ENCODE results near the gene CLDN14. TPM values are rescaled to one million over a fixed set of nuclear protein-coding genes. Genes with fewer than 3 reads are reported as not detected.

The CLDN14 gene
- total RNA-seq, 1 experiment from 2014 or later, result not detected

GRCh38 chr21:36471254-36471723, 8.6 kb downstream of the CLDN14 start:
- DNase-seq (ENCODE audit: low read depth), result peak; percentile 28

GRCh38 chr21:36470294-36470693, 9.6 kb downstream of the CLDN14 start:
- DNase-seq (ENCODE audit: low read depth), result no peak

DNA sequence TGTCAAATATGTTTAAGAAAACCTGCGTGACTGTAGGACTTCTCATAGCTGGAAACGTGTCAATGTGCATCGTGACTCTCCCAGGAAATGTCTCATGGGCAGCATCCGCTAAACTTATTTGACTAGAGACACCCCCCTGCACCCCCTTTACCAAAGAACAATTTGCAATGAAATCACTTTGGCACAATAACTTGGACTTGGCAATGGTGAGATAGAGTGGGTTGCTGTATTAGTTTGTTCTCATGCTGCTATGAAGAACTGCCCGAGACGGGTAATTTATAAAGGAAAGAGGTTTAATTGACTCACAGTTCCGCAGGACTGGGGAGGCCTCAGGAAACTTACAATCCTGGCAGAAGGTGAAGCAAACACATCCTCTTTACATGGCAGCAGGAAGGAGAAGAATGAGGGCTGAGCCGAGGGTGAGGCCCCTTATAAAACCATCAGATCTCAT, 13.8 kb downstream of the CLDN14 start:
- DNase-seq (ENCODE audit: low read depth), result no peak

DNA sequence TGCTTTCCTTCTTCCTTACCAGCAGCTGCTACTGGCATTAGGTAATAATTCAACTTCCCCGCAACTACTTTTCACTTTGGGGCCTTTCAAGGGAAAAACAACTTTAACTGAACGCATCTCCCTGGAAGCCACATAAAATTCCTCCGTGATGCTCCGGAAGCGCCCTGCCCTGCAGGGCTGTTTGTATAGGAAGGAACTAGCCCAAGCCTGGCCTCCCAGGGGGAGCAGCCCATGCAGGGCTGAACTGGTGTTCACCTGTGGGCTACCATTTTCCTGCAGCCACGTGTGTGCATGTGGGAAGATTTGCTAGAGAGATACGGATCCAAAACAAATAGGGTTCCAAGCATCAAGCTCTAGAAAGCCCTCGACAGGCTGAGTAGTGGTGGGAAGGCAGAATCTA, 14.4 kb downstream of the CLDN14 start:
- DNase-seq (ENCODE audit: low read depth), result no peak

DNA sequence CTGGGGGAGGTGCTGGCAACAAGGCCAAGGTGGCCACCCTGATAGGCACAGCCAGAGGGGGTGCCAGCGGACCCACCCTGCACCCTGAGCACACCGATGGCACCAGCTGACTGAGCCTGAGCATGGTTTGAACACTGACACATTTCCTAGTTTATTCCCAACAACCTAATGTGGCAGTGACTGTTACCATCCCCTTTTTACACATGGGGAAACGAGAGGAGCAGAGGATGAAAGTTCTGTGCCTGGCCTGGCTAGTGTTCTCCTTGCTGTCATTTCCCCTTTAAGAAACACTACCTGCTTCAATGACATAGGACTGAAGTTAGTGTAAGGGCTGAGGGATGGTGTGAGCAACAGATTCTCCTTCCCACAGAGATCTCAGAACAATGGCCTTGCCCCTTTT, 15.3 kb downstream of the CLDN14 start:
- DNase-seq (ENCODE audit: low read depth), result no peak

DNA sequence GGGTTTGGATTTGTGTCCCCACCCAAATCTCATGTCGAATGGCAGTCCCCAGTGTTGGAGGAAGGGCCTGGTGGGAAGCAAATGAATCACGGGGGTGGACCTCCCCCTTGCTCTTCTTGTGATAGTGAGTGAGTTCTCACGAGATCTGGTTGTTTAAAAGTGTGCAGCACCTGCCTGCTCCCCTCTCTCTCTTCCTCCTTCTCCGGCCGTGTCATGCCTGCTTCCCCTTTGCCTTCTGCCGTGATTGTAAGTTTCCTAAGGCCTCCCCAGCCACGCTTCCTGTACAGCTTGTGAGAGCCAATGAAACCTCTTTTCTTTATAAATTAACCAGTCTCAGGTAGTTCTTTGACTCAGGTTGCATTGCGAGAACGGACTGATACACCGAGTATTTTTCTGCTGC, 15.9 kb downstream of the CLDN14 start:
- DNase-seq (ENCODE audit: low read depth), result no peak

- DNase-seq (ENCODE audit: low read depth), result no peak
These were observed 16.7 kb downstream of the CLDN14 start for GRCh38 chr21:36463204-36463603.

DNA sequence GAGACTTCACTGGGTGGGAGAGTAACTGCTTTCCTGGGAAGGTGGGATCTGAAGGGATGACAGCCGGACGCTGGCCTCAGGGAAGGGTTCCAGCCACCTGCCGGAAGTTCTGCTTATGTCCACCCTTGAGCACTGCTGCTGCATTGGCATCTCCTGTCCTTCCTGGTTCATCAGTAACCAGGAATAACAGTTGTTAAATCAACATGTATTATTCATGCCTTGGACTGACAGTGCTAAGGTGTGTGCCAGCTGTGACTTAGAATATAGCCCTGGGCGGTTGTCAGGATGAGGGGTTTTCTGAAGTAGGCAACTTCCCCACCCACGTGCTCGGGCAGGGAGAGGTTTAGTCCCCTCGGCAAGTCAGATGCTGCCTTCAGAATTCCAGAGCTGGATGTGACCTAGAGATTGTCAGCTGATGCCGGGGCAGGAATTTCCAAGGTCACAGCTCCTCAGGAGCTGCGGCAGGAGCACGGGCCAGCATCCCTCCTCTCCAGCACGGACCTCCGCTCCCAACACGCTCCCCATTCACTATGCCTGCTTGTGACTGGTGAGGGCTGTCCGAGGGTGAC, 17.9 kb downstream of the CLDN14 start:
- no peak for DNase-seq (ENCODE audit: low read depth)

DNA sequence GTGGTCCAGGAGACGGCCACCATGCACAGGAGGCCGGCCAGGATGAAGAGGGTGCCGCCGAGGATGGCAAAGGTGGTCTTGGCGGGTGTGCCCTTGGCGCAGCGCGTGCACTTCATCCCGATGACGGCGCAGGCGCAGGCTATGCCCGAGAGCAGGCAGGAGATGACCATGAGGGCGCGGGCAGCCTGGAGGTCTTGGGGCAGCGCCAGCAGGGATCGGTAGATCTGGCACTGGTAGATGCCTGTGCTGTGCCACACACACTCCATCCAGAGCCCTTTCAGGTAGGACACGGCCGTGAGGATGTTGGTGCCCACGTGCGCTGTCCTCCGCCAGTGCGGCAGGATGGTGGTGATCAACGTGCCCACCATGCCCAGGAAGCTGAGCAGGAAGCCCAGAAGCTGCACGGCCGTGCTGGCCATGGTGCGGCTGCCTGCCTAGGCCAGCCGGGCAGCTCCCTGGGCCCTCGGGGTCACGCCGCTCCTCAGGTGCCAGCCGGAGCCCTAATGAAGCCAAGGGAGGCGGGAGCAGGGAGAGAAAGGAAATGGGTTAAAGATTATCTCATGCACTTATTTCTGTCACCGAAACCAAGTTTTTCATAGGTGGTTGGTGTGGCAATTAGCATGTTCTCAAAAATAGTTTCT, 18.5 kb downstream of the CLDN14 start:
- DNase-seq (ENCODE audit: low read depth), result no peak

DNA sequence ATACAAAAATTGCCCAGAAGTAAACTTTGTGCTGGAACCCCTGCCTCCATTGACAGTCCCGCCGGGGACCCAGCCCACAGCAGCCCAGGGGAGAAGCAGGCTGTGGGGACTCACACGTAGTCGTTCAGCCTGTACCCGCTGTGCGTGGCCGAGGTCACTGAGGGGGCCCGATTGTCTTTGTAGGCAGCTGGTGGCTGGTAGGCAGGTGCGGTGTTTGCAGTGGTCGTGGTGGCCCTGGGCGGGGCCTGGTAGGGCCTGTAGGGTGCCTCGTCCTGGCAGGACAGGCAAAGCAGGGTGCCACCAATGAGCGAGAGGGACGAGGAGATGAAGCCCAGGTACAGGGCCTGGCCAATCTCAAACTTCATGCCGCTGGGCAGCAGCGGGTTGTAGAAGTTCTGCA, 19.1 kb downstream of the CLDN14 start:
- DNase-seq (ENCODE audit: low read depth), result no peak

GRCh38 chr21:36459098-36459497, 20.8 kb downstream of the CLDN14 start:
- no peak for DNase-seq (ENCODE audit: low read depth)

GRCh38 chr21:36456729-36457414, 23.1 kb downstream of the CLDN14 start:
- DNase-seq (ENCODE audit: low read depth), result no peak

DNA sequence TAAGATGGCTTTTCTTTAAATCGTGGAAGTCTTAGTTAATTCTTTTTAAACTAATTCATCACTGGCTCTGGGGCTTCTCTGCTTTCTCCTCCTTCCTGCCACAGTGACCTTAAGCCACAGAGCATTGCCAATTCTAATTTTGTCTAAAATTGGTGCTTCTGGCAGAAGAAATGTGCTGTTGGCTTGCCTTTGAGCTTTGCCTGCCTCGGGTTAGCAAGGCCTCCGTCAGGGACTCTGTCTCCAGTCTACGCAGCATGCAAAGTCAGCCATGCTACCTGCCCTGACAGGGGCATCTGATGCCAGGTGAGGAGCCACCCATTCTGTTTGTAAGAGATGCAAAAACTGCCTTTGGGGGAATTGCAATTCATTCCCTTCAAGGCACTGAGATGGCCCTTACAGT, 25.2 kb downstream of the CLDN14 start:
- DNase-seq (ENCODE audit: low read depth), result no peak

DNA sequence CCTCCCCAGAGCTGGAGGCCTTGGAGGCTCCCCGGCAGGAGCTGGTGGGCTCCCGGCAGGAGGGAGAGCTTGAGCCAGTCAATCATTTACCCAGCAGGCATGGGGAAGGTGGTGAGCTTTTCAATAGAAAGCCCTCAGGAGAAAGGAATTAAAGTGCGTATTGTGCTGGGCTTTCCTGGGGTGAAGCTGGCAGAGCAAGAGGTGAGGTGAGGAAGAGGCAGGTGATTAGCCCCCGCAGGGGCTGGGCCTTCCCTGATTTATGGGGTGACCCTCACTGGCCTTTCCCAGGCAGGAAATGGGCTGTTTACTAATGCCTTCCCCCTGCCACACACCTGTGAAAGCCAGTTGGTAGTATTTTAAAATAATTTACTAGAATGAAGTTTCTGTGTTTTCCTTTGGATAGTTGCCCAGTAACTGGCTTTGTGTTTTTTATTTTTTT, 25.8 kb downstream of the CLDN14 start:
- DNase-seq (ENCODE audit: low read depth), result no peak

DNA sequence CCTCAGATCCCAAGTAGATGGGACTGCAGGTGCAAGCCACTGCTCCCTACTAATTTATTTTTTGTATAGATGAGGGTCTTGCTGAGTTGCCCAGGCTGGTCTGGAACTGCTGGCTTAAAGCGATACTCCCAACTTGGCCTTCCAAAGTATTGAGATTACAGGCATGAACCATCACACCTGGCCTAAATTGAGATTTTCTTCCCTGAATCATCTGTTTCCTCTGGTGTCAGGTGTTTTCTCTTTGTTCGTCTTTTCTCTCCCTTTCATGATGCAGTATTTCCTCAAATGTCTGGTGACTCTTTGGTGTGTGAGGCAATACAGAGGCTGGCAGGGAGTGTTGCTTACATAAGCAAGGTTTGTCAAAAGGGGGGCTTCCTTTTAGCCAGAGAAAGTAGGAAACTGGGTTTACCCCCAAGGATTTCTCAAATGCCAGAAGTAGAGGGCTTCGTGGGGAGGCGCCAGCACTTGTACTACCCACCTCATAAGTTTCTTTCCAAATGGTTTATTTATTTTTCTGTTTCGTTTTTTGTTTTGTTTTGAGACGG, 27.6 kb downstream of the CLDN14 start:
- DNase-seq (ENCODE audit: low read depth), result no peak

GRCh38 chr21:36451506-36451905, 28.4 kb downstream of the CLDN14 start:
- no peak for DNase-seq (ENCODE audit: low read depth)

DNA sequence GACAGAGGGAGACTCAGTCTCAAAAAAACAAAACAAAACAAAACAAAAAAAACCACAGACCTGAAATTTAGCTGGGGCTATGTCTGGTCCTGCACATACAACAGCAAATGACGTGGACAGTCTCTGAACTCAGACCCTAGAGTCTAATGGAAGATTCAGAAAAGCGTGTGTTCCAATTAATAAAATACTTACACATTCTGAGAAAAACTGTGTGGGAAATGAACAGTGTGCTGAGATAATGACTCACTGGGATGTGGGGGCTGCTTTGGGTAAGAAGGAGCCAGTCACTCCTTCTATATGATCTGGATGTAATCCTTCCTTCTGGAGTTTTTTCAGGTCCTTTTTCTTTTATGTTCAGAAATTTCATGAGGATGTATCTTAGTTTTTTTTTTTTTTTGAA, 29.4 kb downstream of the CLDN14 start:
- peak; percentile 39 for DNase-seq (ENCODE audit: low read depth)

- no peak for DNase-seq (ENCODE audit: low read depth)
These were observed 33.6 kb downstream of the CLDN14 start for GRCh38 chr21:36446301-36446700.

GRCh38 chr21:36441715-36442114, 38.2 kb downstream of the CLDN14 start:
- no peak for DNase-seq (ENCODE audit: low read depth)

DNA sequence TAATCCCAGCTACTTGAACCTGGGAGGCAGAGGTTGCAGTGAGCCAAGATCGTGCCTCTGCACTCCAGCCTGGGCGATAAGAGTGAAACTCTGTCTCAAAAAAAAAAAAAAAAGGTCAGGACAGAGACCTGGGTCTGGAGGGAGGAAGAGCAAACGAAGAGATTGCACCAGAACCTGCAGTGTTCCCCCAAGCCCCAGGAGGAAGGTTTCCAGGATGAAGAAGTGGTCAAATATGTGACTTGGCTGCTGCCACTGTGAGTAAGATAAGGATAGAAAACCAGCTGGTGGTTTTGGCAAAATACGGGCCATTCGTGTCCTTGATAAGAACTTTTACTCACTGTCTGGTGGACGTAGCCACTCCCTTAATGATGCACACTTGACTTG, 42.2 kb downstream of the CLDN14 start:
- peak; percentile 94 for DNase-seq (ENCODE audit: low read depth)

DNA sequence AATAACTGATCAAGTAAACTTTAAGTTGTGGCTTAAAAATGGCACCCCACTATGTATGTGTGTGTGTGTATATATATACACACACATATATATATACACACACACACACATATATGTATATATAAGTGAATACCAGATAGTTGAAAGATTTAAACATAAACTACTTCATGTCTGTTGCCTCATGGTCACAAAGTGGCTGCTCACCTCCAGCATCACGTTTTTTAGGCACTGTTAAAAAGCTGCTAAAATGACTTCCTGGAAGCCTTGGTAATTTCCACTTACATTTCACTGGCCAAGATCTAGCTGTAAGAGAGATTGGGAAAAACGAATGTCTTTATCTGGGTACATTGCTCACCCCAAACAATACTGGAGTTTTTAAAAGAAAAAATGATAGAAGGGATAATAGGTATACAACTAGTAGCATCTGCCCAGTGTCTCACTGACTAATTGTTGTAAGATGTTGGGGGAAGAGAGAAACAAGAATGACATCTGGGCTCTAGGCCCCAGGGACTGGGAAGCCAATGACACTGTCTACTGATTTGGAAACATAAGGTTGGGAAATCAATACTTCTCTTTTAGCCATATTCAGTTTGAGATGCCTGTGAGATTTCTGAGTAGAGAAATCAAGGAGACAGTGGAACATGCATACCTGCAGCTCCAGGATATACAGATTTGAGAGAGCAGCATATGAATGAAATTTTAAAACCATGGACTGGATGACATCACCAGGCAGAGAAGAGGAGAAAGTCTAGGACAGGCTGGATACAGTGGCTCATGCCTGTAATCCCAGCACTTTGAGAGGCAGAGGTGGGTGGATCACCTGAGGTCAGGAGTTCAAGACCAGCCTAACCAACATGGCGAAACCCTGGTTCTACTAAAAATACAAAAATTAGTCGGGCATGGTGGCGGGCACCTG, 42.8 kb downstream of the CLDN14 start:
- peak; percentile 28 for DNase-seq (ENCODE audit: low read depth)

GRCh38 chr21:36434144-36434543, 45.8 kb downstream of the CLDN14 start:
- DNase-seq (ENCODE audit: low read depth), result no peak
